Spleen (tissue), 7 donors: Measurements from ENCODE around the gene VAC14.
A peak's percentile ranks its signal among the peaks of the same experiment; 100 is the strongest.

Experiments
- POLR2A ChIP-seq, 3 donors: fragments of 450-650 bp; IDR thresholded peaks; one replicate each; pipeline ENCODE4 v1.5.1; 2017; ENCODE audit warnings: antibody characterized with exemption in 3 of 3, mild to moderate bottlenecking in 1 of 3
- POLR2AphosphoS5 ChIP-seq, 3 donors: sonication (generic); formaldehyde crosslinking; IDR thresholded peaks; one replicate each; pipeline ENCODE4 v1.5.1; 2017; ENCODE audit warnings: antibody characterized with exemption in 3 of 3
- TF ChIP-seq, protein P1 (sequence below), 11 experiments: fragments of 200-600 bp in 7 of 11; fragments of 450-650 bp in 4 of 11; sonication (generic) in 4 of 11; IDR thresholded peaks in 8 of 11; conservative IDR thresholded peaks in 3 of 11; 1 replicate in 7 of 11; 2 replicates in 4 of 11; pipeline versions ENCODE4 v1.4.0 to v1.8.0; 2016 to 2021; ENCODE audit warnings: antibody characterized with exemption in 11 of 11, inconsistent platforms in 4 of 11, mild to moderate bottlenecking in 1 of 11
- donor health status: DM: no; HTN: no; CAD: no; lungs with moderate emphysema.
- donor health status: DM: no; HTN: no; CAD: no.
- donor health status: DM: no; HTN: no; CAD: no.

DNA sequence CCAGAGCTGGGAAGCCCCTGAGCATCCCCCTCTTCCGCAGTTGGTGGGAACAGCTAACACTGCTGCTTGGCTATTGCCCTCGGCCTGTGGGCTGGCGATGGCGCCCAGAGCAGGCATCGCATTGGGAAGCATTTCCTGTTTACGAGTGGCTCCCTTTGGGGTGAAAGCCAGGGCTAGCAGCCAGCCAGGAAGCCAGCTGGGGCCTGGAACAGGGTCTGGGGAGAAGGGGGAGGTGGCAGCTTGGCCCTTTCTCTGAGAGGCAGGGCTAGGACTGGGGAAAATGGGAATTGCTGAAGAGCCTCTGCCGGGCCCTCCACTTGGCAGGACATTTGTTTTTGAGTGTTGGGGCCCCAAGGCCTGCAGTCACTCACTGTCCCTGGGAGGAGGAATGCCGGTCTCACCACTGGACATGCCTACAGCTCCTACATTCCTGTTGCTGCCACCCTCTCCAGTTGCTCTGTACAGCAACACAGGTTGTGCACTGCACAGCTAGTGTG, 112.7 kb downstream of the VAC14 start:
- no peak for TF ChIP-seq POLR2A (IDR thresholded peaks at IDR 0.05)
- TF ChIP-seq, protein P1, sequence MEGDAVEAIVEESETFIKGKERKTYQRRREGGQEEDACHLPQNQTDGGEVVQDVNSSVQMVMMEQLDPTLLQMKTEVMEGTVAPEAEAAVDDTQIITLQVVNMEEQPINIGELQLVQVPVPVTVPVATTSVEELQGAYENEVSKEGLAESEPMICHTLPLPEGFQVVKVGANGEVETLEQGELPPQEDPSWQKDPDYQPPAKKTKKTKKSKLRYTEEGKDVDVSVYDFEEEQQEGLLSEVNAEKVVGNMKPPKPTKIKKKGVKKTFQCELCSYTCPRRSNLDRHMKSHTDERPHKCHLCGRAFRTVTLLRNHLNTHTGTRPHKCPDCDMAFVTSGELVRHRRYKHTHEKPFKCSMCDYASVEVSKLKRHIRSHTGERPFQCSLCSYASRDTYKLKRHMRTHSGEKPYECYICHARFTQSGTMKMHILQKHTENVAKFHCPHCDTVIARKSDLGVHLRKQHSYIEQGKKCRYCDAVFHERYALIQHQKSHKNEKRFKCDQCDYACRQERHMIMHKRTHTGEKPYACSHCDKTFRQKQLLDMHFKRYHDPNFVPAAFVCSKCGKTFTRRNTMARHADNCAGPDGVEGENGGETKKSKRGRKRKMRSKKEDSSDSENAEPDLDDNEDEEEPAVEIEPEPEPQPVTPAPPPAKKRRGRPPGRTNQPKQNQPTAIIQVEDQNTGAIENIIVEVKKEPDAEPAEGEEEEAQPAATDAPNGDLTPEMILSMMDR (IDR thresholded peaks at IDR 0.05 in 8 of 11, conservative IDR thresholded peaks at IDR 0.05 in 3 of 11): no peak
- peak; percentile 82 to 86 (median 82) for TF ChIP-seq POLR2AphosphoS5 (IDR thresholded peaks at IDR 0.05)
